ENCODE measurements around the gene FNIP1.
"Not testable (repeated sequence)": the region's sequence is repeated elsewhere in the genome, so short reads cannot be mapped to it uniquely, and the experiment has no call there.

- not testable (repeated sequence) for TF ChIP-seq CTCF, POLR2A (IDR thresholded peaks at IDR 0.05)
Measured at GRCh38 chr5:131678273-131678672, 118.5 kb downstream of the FNIP1 start.
